ENCODE results near the gene CTNNA2.

CTNNA2 gene

GRCh38 chr2:80209458-80209857 is 696.6 kb downstream of the CTNNA2 start:
- no peak for TF ChIP-seq CTCF (IDR thresholded peaks at IDR 0.05; ENCODE audit: low read depth, low read length)
- no peak for DNase-seq (ENCODE audit: extremely low read depth, low read depth)

GRCh38 chr2:80217446-80217845 is 704.6 kb downstream of the CTNNA2 start:
- TF ChIP-seq CTCF (IDR thresholded peaks at IDR 0.05; ENCODE audit: low read depth, low read length): no peak
- no peak for DNase-seq (ENCODE audit: extremely low read depth, low read depth)

- no peak for TF ChIP-seq CTCF (IDR thresholded peaks at IDR 0.05; ENCODE audit: low read depth, low read length)
- no peak for DNase-seq (ENCODE audit: extremely low read depth, low read depth)
Observed at GRCh38 chr2:80222644-80223043, 709.8 kb downstream of the CTNNA2 start.

- TF ChIP-seq CTCF (IDR thresholded peaks at IDR 0.05; ENCODE audit: low read depth, low read length): no peak
- no peak for DNase-seq (ENCODE audit: extremely low read depth, low read depth)
Observed at GRCh38 chr2:80231421-80231820, 718.6 kb downstream of the CTNNA2 start.

- TF ChIP-seq CTCF (IDR thresholded peaks at IDR 0.05; ENCODE audit: low read depth, low read length): no peak
- DNase-seq (ENCODE audit: extremely low read depth, low read depth): no peak
Observed at GRCh38 chr2:80233333-80233732, 720.5 kb downstream of the CTNNA2 start.

- peak; percentile 3 for DNase-seq (ENCODE audit: extremely low read depth, low read depth)
- peak; percentile 74 for TF ChIP-seq CTCF (IDR thresholded peaks at IDR 0.05; ENCODE audit: low read depth, low read length)
Observed at GRCh38 chr2:80238692-80239469, 726.0 kb downstream of the CTNNA2 start.

- DNase-seq (ENCODE audit: extremely low read depth, low read depth): no peak
- TF ChIP-seq CTCF (IDR thresholded peaks at IDR 0.05; ENCODE audit: low read depth, low read length): no peak
Observed at GRCh38 chr2:80242355-80242910, 729.6 kb downstream of the CTNNA2 start.
